Adrenal gland (tissue), 12 donors: ENCODE measurements around the gene TLNRD1. TPM values are rescaled to one million over a fixed set of nuclear protein-coding genes. Genes with fewer than 3 reads are reported as not detected.
A peak's percentile ranks its signal among the peaks of the same experiment; 100 is the strongest.

Experiments
- DNase-seq, 7 donors: peaks; one replicate each; pipeline ENCODE4 v3.0.0-alpha.2; 2019 to 2020
- H3K27ac ChIP-seq, 5 donors: fragments of 200-600 bp; sonication (generic) in 4 of 5; 1 replicate in 3 of 5; 2 replicates in 2 of 5; pipeline versions ENCODE4 v1.5.1 to v1.8.0; 2016 to 2020; ENCODE audit warnings: mild to moderate bottlenecking in 1 of 5
- H3K27me3 ChIP-seq: fragments of 200-600 bp; 2 replicates; pipeline ENCODE4 v1.8.0; 2021
- H3K36me3 ChIP-seq, 2 donors: fragments of 200-600 bp; replicated peaks in 1 of 2; 1 replicate in 1 of 2; 2 replicates in 1 of 2; pipeline versions ENCODE4 v1.5.1 to v1.8.0; 2018 to 2022
- H3K4me1 ChIP-seq, 2 donors: fragments of 200-600 bp; replicated peaks in 1 of 2; 1 replicate in 1 of 2; 2 replicates in 1 of 2; pipeline versions ENCODE4 v1.5.1 to v1.8.0; 2018 to 2021
- H3K4me3 ChIP-seq, 4 donors: fragments of 200-600 bp; sonication (generic) in 3 of 4; one replicate each; pipeline ENCODE4 v1.5.1; 2016 to 2018
- H3K9me3 ChIP-seq, 3 donors: fragments of 200-600 bp; sonication (generic) in 1 of 3; replicated peaks in 1 of 3; 1 replicate in 2 of 3; 2 replicates in 1 of 3; pipeline versions ENCODE4 v1.5.1 to v1.8.0; 2016 to 2021
- POLR2A ChIP-seq, 2 donors: fragments of 450-650 bp; IDR thresholded peaks; one replicate each; pipeline ENCODE4 v1.6.1; 2017; ENCODE audit warnings: antibody characterized with exemption in 2 of 2, mild to moderate bottlenecking in 2 of 2, moderate library complexity in 1 of 2
- WGBS, 4 donors: extraction: QIAGEN DNeasy Blood & Tissue Kit in 2 of 4; methylation state at CpG; one replicate each; pipeline versions ENCODE4 v1.1.5 to v1.1.7; 2013 to 2017; 5-methylcytosine and 5-hydroxymethylcytosine counted together
- intact Hi-C, 2 donors: fragments of 100-400 bp; cut with DNase I; formaldehyde crosslinking; loops; one replicate each; pipeline versions ENCODE4 v1.14.1 to v1.15.0; 2022 to 2023
- polyA plus RNA-seq, 3 donors: library from polyadenylated mRNA; stranded (reverse); fragments of 200-250 nt in 2 of 3; fragments of 350-450 nt in 1 of 3; fragmentation: Illumina TruSeq in 1 of 3; extraction: RNeasy Lipid Tissue Mini Kit (QIAGEN cat#74804) in 1 of 3; gene quantifications; one replicate each; pipeline ENCODE4 v1.2.3, GENCODE V29; 2013 to 2014
- total RNA-seq, 9 donors: library from RNA; depleted of rRNA in 4 of 9; stranded (reverse); fragments of >200 nt in 4 of 9; fragments of 120-200 nt in 1 of 9; fragmentation: NEBNext Ultra II Directional in 1 of 9; extraction: Animal tissue kit (Norgen Biotek cat#: 25700) in 1 of 9; gene quantifications; one replicate each; pipeline versions ENCODE4 v1.1.0 to v1.2.4, GENCODE V29; 2013 to 2023
- TF ChIP-seq, protein P1 (sequence below), 6 experiments: fragments of 450-650 bp in 4 of 6; fragments of 200-600 bp in 2 of 6; sonication (generic) in 1 of 6; IDR thresholded peaks; 1 replicate in 5 of 6; 2 replicates in 1 of 6; pipeline versions ENCODE4 v1.5.1 to v1.8.0; 2016 to 2021; ENCODE audit warnings: antibody characterized with exemption in 6 of 6, mild to moderate bottlenecking in 2 of 6, moderate library complexity in 1 of 6
- donor health status: healthy with polysubstance abuse.
- donor health status: Bipolar disorder and iron deficiency.
- donor health status: DM: yes; HTN: yes; CAD: no.
- donor health status: DM: no; HTN: no; CAD: no.
- donor health status: DM: no; HTN: no; CAD: no.
- donor health status: DM: yes; HTN: yes; CAD: no.

TLNRD1 gene
- total and polyA plus RNA-seq, 12 donors, result 4.3 to 30.8 (median 19.1) TPM

- 78 to 88% (median 85%) methylated on average over 4 of the region's 4 CpGs for WGBS, 4 donors
- no peak overlapping the region for H3K4me3 ChIP-seq
- no peaks in the 10 kb centered on the region for H3K36me3 ChIP-seq
- DNase-seq, result no peak
- H3K9me3 ChIP-seq, result no peaks in the 10 kb centered on the region
- intact Hi-C loops, result no loop called here
- TF ChIP-seq, protein P1, sequence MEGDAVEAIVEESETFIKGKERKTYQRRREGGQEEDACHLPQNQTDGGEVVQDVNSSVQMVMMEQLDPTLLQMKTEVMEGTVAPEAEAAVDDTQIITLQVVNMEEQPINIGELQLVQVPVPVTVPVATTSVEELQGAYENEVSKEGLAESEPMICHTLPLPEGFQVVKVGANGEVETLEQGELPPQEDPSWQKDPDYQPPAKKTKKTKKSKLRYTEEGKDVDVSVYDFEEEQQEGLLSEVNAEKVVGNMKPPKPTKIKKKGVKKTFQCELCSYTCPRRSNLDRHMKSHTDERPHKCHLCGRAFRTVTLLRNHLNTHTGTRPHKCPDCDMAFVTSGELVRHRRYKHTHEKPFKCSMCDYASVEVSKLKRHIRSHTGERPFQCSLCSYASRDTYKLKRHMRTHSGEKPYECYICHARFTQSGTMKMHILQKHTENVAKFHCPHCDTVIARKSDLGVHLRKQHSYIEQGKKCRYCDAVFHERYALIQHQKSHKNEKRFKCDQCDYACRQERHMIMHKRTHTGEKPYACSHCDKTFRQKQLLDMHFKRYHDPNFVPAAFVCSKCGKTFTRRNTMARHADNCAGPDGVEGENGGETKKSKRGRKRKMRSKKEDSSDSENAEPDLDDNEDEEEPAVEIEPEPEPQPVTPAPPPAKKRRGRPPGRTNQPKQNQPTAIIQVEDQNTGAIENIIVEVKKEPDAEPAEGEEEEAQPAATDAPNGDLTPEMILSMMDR (IDR thresholded peaks at IDR 0.05), result no peak
- no peak for TF ChIP-seq POLR2A (IDR thresholded peaks at IDR 0.05)
- peaks cover 0 to 13% of the 10 kb centered on the region in 2 donors for H3K4me1 ChIP-seq
- no peaks in the 10 kb centered on the region for H3K27me3 ChIP-seq
- no peak overlapping the region for H3K27ac ChIP-seq
Measured at GRCh38 chr15:81010086-81010485, 9.4 kb downstream of the TLNRD1 start.

DNA sequence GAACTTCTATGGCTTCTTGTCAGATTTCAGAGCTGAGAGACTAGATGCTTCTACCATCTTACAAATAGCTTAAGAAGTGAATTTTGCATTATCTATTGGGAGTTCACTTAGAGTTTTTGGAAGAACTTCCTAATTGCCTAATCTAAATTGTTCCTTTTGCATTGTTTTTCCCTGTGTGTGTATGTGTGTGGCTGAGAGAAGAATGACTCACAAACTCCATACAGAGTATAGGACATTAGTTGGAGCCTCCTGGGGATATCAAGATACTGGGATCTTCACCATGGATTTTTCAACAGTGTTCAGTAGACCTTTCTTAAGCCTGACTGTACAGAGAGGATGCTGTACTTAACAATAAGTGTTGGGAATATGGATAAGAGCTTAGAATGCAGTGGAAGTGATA lies 10.9 kb downstream of the TLNRD1 start:
- Histone ChIP-seq H3K27ac (no peak overlapping the region), H3K9me3 (no peaks in the 10 kb centered on the region), H3K27me3 (no peaks in the 10 kb centered on the region), H3K4me1 (no peaks in the 10 kb centered on the region), H3K4me3 (no peak overlapping the region), H3K36me3 (no peaks in the 10 kb centered on the region)
- TF ChIP-seq, protein P1 (IDR thresholded peaks at IDR 0.05), result no peak
- TF ChIP-seq POLR2A (IDR thresholded peaks at IDR 0.05), result no peak
- no peak for DNase-seq
- intact Hi-C loops, result no loop called here

GRCh38 chr15:81012588-81012987 lies 11.9 kb downstream of the TLNRD1 start:
- H3K9me3 ChIP-seq, result no peaks in the 10 kb centered on the region
- no peak overlapping the region for H3K27ac ChIP-seq
- TF ChIP-seq, protein P1 (IDR thresholded peaks at IDR 0.05), result no peak
- no peak for TF ChIP-seq POLR2A (IDR thresholded peaks at IDR 0.05)
- H3K36me3 ChIP-seq, result no peaks in the 10 kb centered on the region
- no peaks in the 10 kb centered on the region for H3K4me1 ChIP-seq
- intact Hi-C loops, result no loop called here
- DNase-seq, result peak in 1 of 7 donors; percentile 23
- 87 to 92% (median 89%) methylated on average over 2 of the region's 2 CpGs for WGBS, 4 donors
- no peak overlapping the region for H3K4me3 ChIP-seq
- H3K27me3 ChIP-seq, result no peaks in the 10 kb centered on the region

- no peaks in the 10 kb centered on the region for H3K27me3 ChIP-seq
- intact Hi-C loops, result no loop called here
- 74 to 84% (median 83%) methylated on average over 4 of the region's 4 CpGs for WGBS, 4 donors
Measured at GRCh38 chr15:81013396-81013929, 12.7 kb downstream of the TLNRD1 start.

More at GRCh38 chr15:81013396-81013929, 12.7 kb downstream of the TLNRD1 start:
- no peaks in the 10 kb centered on the region for H3K4me1 ChIP-seq
- H3K27ac ChIP-seq, result no peak overlapping the region
- no peak overlapping the region for H3K4me3 ChIP-seq
- TF ChIP-seq, protein P1 (IDR thresholded peaks at IDR 0.05), result no peak
- no peak for TF ChIP-seq POLR2A (IDR thresholded peaks at IDR 0.05)
- no peaks in the 10 kb centered on the region for H3K36me3 ChIP-seq
- H3K9me3 ChIP-seq, result no peaks in the 10 kb centered on the region
- no peak for DNase-seq
